ENCODE results near the gene ZBED6. TPM values are rescaled to one million over a fixed set of nuclear protein-coding genes. Genes with fewer than 3 reads are reported as not detected.

Gene ZBED6
- total and polyA plus RNA-seq, 9 of the 15 experiments (the other 6 are each of a cell fraction or from before 2014, with no cell fraction given), result 0.21 to 16.6 (median 5.0) TPM

- Histone ChIP-seq H3K9me1 (ENCODE audit: control insufficient read depth, insufficient read depth, low read length) (no peaks in the 10 kb centered on the region), H3K27ac (ENCODE audit: extremely low read depth, low read depth, low read length) (no peak overlapping the region), H3K79me2 (ENCODE audit: control insufficient read depth, insufficient read depth, low read length) (no peaks in the 10 kb centered on the region), H3K27me3 (ENCODE audit: control insufficient read depth in 2 of 2, insufficient read depth in 2 of 2, low read length in 2 of 2) (peaks cover 9 to 16% of the 10 kb centered on the region in 2 experiments; a peak in 4 of 5 replicates), H3K4me2 (ENCODE audit: insufficient read depth, low read length) (no peak overlapping the region), H3K36me3 (ENCODE audit: control insufficient read depth, insufficient read depth, low read length) (no peaks in the 10 kb centered on the region), H3K4me1 (replicated peaks in 1 of 2; ENCODE audit: control insufficient read depth in 2 of 2, insufficient read depth in 2 of 2, low read length in 2 of 2) (no peaks in the 10 kb centered on the region; a peak in 2 of 5 replicates), H3K9me3 (replicated peaks; ENCODE audit: control insufficient read depth, insufficient read depth, low read depth, low read length) (no peaks in the 10 kb centered on the region), H2AFZ (ENCODE audit: low read depth, low read length) (no peak overlapping the region), H4K20me1 (replicated peaks; ENCODE audit: control insufficient read depth, insufficient read depth, low read length) (no peaks in the 10 kb centered on the region), H3K9ac (ENCODE audit: insufficient read depth in 1 of 2, low read depth in 2 of 2, low read length in 2 of 2) (no peak overlapping the region), H3K4me3 (no peak overlapping the region)
- TF ChIP-seq KAT7 (CRISPR knock-in tag; IDR thresholded peaks at IDR 0.05; ENCODE audit: borderline replicate concordance), result no peak
- TF ChIP-seq RAD21 (CRISPR knock-in tag; conservative IDR thresholded peaks at IDR 0.05 in 1 of 2, IDR thresholded peaks at IDR 0.05 in 1 of 2), result no peak
- TF ChIP-seq NFYB (IDR thresholded peaks at IDR 0.05; ENCODE audit: extremely low read depth, insufficient read length), result no peak
- no peak for TF ChIP-seq ZNF316 (IDR thresholded peaks at IDR 0.05)
- TF ChIP-seq XRCC4 (IDR thresholded peaks at IDR 0.05; ENCODE audit: extremely low read depth, insufficient read depth, insufficient read length), result no peak
- TF ChIP-seq RERE (CRISPR knock-in tag; IDR thresholded peaks at IDR 0.05; ENCODE audit: borderline replicate concordance), result no peak
- TF ChIP-seq SAP30 (IDR thresholded peaks at IDR 0.05; ENCODE audit: borderline replicate concordance, insufficient read depth, low read depth, low read length, poor library complexity, severe bottlenecking), result no peak
- TF ChIP-seq RB1 (IDR thresholded peaks at IDR 0.05; ENCODE audit: low read depth), result no peak
- TF ChIP-seq SP1 (CRISPR knock-in tag; IDR thresholded peaks at IDR 0.05), result no peak
- TF ChIP-seq PHB (CRISPR knock-in tag; IDR thresholded peaks at IDR 0.05), result no peak
- TF ChIP-seq SIN3A (IDR thresholded peaks at IDR 0.05; ENCODE audit: borderline replicate concordance in 2 of 2, control insufficient read depth in 1 of 2, low read depth in 2 of 2, low read length in 2 of 2), result no peak
- ATAC-seq (no peak), DNase-seq (ENCODE audit: extremely low read depth in 1 of 4, low spot score in 3 of 4) (no peak), FAIRE-seq (no peak)
- ChIA-PET POLR2A (interaction anchor here (0.7 to 0.9 kb wide), 3 partner anchors 50 to 151 kb away, joined by 3 to 6 read pairs (median 4); partner anchors contain the start of gene ATP2B4), CTCF (ENCODE audit: low intra/inter-chr PET ratio) (no interaction called here)
- WGBS (ENCODE audit: insufficient coverage, low coverage, missing lambda C conversion rate), result 52% methylated on average over 3 of the region's 3 CpGs
- in situ Hi-C loops (cut with MboI) (no loop called here), intact Hi-C loops (cut with micrococcal nuclease) (loop anchor here (5.0 to 10.0 kb wide), 2 partner anchors 65 to 153 kb away; partner anchors contain the start of gene ATP2B4)
- BruUV-seq (replicated peaks), result no TSS peak
Observed at GRCh38 chr1:203777596-203777995, 17.8 kb upstream of the ZBED6 start.

Measured in K562 (cell line).